Gastroesophageal sphincter (tissue), 3 donors: ENCODE measurements around the gene PTPRD.

Experiments
- CTCF ChIP-seq, 4 experiments: fragments of 200-600 bp in 2 of 4; fragments of 450-650 bp in 2 of 4; sonication (generic) in 1 of 4; IDR thresholded peaks; one replicate each; pipeline ENCODE4 v1.5.1; 2017 to 2019; ENCODE audit warnings: antibody characterized with exemption in 4 of 4, mild to moderate bottlenecking in 2 of 4, moderate library complexity in 2 of 4
- EP300 ChIP-seq: sonication (generic); formaldehyde crosslinking; IDR thresholded peaks from one replicate; pipeline ENCODE4 v1.6.1; 2017; ENCODE audit warnings: antibody characterized with exemption, mild to moderate bottlenecking
- POLR2A ChIP-seq, 2 donors: fragments of 450-650 bp; IDR thresholded peaks; one replicate each; pipeline ENCODE4 v1.6.1; 2017; ENCODE audit warnings: antibody characterized with exemption in 2 of 2, mild to moderate bottlenecking in 2 of 2, moderate library complexity in 1 of 2
- POLR2AphosphoS5 ChIP-seq: sonication (generic); formaldehyde crosslinking; IDR thresholded peaks from one replicate; pipeline ENCODE4 v1.6.1; 2017; ENCODE audit warnings: antibody characterized with exemption

DNA sequence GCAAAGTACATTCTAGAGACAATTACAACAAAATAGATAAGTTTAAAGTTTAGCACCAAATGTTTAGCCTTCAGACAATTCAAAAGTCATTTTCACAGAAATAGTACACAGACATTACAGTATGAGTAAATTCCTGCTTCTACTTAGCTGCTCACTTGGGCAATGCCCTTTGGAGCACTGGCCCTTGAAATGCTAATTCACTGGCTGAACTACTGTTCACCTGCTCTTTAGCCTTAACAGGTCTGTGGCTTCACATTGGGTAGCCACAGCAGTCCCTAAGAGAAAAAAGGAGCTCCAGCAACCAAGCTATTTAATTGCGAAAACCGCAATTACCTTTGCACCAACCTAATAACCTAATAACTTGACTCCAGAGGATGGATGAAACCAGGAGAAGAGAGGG, 1897.0 kb downstream of the PTPRD start:
- TF ChIP-seq CTCF (IDR thresholded peaks at IDR 0.05) (no peak), EP300 (no peak), POLR2AphosphoS5 (no peak), POLR2A (IDR thresholded peaks at IDR 0.05) (no peak)
